Panc1 (cell line): ENCODE data around the gene SLC9B2.

Experiments used
- POLR2AphosphoS5 ChIP-seq: IDR thresholded peaks from 2 replicates; pipeline ENCODE4 v1.6.1; 2012; ENCODE audit warnings: mild to moderate bottlenecking, low read depth, low read length, moderate library complexity
- SIN3A ChIP-seq: IDR thresholded peaks from 2 replicates; pipeline ENCODE4 v1.6.1; 2012; ENCODE audit warnings: low read depth, mild to moderate bottlenecking, low read length, moderate library complexity, borderline replicate concordance; ENCODE audit not compliant: insufficient read depth
- TCF7L2 ChIP-seq: IDR thresholded peaks from 2 replicates; pipeline ENCODE4 v1.6.1; 2011; ENCODE audit warnings: mild to moderate bottlenecking, low read depth, low read length, inconsistent platforms
- TF ChIP-seq, protein P1 (sequence below): fragments of 450-650 bp; IDR thresholded peaks from 2 replicates; pipeline ENCODE4 v1.5.1; 2017; ENCODE audit warnings: mild to moderate bottlenecking
- TF ChIP-seq, protein P2 (sequence below), 2 experiments: IDR thresholded peaks; 2 replicates each; pipeline ENCODE4 v1.6.1; 2011 to 2012; ENCODE audit warnings: low read depth in 2 of 2, control low read depth in 1 of 2, low read length in 1 of 2, mild to moderate bottlenecking in 1 of 2, moderate library complexity in 1 of 2; ENCODE audit not compliant: insufficient read depth in 1 of 2

DNA sequence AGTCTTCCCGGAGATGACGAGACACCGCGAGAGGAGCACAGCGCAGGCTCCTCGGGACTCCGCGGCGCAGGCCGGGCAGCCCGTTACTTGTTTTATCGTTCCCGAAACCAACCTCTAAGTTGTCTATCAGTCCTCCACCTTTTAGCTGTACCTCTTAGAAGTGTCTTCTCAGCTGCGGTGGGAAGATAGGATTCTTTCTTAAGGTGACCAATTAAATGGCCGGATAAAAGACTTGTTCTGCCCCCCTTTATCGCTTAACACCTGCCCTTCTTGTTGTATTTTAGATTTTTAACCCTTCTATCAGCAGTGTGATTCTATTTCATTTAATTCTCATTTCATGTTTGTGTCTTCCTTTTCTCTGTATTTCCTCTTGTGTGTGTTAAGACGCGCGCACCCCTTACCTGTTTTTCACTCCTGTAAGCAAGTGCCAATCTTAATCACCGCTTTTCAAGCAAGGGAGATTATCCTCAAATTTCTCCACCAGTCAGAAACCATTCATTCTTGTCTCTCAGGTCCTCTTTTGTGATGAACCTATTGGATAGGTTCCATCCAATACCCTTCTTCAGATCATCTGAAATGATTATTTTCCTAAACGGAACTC is at the start of gene SLC9B2:
- TF ChIP-seq, protein P1, sequence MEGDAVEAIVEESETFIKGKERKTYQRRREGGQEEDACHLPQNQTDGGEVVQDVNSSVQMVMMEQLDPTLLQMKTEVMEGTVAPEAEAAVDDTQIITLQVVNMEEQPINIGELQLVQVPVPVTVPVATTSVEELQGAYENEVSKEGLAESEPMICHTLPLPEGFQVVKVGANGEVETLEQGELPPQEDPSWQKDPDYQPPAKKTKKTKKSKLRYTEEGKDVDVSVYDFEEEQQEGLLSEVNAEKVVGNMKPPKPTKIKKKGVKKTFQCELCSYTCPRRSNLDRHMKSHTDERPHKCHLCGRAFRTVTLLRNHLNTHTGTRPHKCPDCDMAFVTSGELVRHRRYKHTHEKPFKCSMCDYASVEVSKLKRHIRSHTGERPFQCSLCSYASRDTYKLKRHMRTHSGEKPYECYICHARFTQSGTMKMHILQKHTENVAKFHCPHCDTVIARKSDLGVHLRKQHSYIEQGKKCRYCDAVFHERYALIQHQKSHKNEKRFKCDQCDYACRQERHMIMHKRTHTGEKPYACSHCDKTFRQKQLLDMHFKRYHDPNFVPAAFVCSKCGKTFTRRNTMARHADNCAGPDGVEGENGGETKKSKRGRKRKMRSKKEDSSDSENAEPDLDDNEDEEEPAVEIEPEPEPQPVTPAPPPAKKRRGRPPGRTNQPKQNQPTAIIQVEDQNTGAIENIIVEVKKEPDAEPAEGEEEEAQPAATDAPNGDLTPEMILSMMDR, result no peak
- TF ChIP-seq SIN3A (no peak), POLR2AphosphoS5 (peak; percentile 10; the same call in 1 of the 2 replicates), TCF7L2 (no peak)
- TF ChIP-seq, protein P2, sequence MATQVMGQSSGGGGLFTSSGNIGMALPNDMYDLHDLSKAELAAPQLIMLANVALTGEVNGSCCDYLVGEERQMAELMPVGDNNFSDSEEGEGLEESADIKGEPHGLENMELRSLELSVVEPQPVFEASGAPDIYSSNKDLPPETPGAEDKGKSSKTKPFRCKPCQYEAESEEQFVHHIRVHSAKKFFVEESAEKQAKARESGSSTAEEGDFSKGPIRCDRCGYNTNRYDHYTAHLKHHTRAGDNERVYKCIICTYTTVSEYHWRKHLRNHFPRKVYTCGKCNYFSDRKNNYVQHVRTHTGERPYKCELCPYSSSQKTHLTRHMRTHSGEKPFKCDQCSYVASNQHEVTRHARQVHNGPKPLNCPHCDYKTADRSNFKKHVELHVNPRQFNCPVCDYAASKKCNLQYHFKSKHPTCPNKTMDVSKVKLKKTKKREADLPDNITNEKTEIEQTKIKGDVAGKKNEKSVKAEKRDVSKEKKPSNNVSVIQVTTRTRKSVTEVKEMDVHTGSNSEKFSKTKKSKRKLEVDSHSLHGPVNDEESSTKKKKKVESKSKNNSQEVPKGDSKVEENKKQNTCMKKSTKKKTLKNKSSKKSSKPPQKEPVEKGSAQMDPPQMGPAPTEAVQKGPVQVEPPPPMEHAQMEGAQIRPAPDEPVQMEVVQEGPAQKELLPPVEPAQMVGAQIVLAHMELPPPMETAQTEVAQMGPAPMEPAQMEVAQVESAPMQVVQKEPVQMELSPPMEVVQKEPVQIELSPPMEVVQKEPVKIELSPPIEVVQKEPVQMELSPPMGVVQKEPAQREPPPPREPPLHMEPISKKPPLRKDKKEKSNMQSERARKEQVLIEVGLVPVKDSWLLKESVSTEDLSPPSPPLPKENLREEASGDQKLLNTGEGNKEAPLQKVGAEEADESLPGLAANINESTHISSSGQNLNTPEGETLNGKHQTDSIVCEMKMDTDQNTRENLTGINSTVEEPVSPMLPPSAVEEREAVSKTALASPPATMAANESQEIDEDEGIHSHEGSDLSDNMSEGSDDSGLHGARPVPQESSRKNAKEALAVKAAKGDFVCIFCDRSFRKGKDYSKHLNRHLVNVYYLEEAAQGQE (IDR thresholded peaks at IDR 0.05; ENCODE audit: insufficient read depth in 1 of 2, low read depth in 2 of 2, low read length in 1 of 2), result no peak
